OCI-LY3 (cell line): ENCODE data around the gene ZNF710.

Source experiments
- H2AFZ ChIP-seq: fragments of 200-600, 300-600 bp; shearing (Covaris generic); 2 replicates; pipeline ENCODE4 v1.6.0; 2014; ENCODE audit warnings: antibody characterized with exemption, low read depth, low read length
- H3K27ac ChIP-seq: fragments of 200-600, 300-600 bp; sonication (generic); 2 replicates; pipeline ENCODE4 v1.5.1; 2014; ENCODE audit warnings: mild to moderate bottlenecking, low read length, moderate library complexity, mixed read lengths
- H3K27me3 ChIP-seq: fragments of 200-600, 300-600 bp; sonication (generic); 2 replicates; pipeline ENCODE4 v1.6.1; 2014; ENCODE audit warnings: low read depth, low read length, mixed read lengths
- H3K36me3 ChIP-seq: fragments of 200-600, 300-600 bp; sonication (generic); replicated peaks from 2 replicates; pipeline ENCODE3; 2014; ENCODE audit warnings: low read depth, low read length, mixed read lengths
- H3K4me1 ChIP-seq: fragments of 300-600, 200-600 bp; sonication (generic); 2 replicates; pipeline ENCODE4 v1.6.1; 2014; ENCODE audit warnings: low read length, mixed read lengths
- H3K4me2 ChIP-seq: fragments of 200-600, 300-600 bp; sonication (generic); 2 replicates; pipeline ENCODE4 v1.6.1; 2014; ENCODE audit warnings: low read length, mixed read lengths
- H3K4me3 ChIP-seq: fragments of 300-600, 200-600 bp; sonication (generic); 2 replicates; pipeline ENCODE4 v1.5.1; 2014; ENCODE audit warnings: antibody characterized with exemption, mild to moderate bottlenecking, low read length, moderate library complexity
- H3K79me2 ChIP-seq: fragments of 300-600, 200-600 bp; shearing (Covaris generic); 2 replicates; pipeline ENCODE4 v1.6.1; 2014; ENCODE audit warnings: mild to moderate bottlenecking, low read length, mixed read lengths
- H3K9ac ChIP-seq: fragments of 300-600, 200-600 bp; shearing (Covaris generic); 2 replicates; pipeline ENCODE4 v1.6.0; 2014; ENCODE audit warnings: mild to moderate bottlenecking, low read length, moderate library complexity
- H3K9me3 ChIP-seq: fragments of 200-600, 300-600 bp; shearing (Covaris generic); 2 replicates; pipeline ENCODE4 v1.6.1; 2014; ENCODE audit warnings: low read length, mixed read lengths; ENCODE audit not compliant: insufficient read depth
- H4K20me1 ChIP-seq: fragments of 200-600, 300-600 bp; sonication (generic); 2 replicates; pipeline ENCODE4 v1.6.1; 2016; ENCODE audit warnings: low read length, mixed read lengths; ENCODE audit not compliant: insufficient read depth
- EZH2phosphoT487 ChIP-seq: fragments of 200-600 bp; shearing (Covaris generic); IDR thresholded peaks from 2 replicates; pipeline ENCODE4 v1.6.1; 2018; ENCODE audit warnings: antibody characterized with exemption, mixed run types, low read depth
- TF ChIP-seq, protein P1 (sequence below): fragments of 200-600, 300-600 bp; sonication (generic); IDR thresholded peaks from 2 replicates; pipeline ENCODE4 v1.5.1; 2014; ENCODE audit warnings: antibody characterized with exemption, low read length, low read depth

The ZNF710 gene

DNA sequence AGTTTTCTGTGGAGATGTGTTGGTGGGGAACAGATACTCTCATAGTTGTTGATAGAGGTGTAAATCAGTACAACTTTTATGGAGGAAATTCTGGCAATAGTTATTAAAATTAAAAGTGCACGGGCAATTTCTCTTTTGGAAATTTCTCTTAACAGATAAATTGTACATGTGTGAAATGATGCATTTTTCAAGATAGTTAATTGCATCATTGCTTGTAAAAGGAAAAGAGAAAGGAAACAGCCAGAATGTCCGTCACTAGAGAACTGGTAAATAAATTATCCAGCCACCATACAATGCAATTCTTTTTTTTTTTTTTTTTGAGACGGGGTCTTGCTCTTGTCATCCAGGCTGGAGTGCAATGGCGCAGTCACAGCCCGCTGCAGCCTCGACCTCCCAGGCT is 14.2 kb downstream of the ZNF710 start:
- H3K4me1 ChIP-seq, result no peaks in the 10 kb centered on the region
- no peak overlapping the region for H2AFZ ChIP-seq
- H3K79me2 ChIP-seq, result peaks cover 100% of the 10 kb centered on the region

DNA sequence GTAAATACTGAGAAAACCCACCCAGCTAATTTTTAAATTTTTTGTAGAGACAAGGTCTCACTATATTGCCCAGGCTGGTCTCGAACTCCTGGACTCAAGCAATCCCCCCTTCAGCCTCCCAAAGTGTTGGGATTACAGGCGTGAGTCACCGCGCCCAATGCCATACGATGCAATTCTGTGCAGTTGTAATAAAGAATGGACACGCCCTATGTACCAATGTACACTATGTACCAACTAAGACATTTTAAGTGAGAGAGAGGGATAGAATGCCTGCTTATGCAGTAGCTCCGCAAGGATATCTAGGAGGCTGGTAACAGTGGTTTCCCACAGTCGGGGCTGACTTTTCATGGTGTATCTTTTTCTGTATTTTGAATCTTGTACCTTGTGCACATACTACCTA is 14.6 kb downstream of the ZNF710 start:
- Histone ChIP-seq H3K4me2 (no peak overlapping the region), H3K36me3 (peaks cover 59% of the 10 kb centered on the region), H3K4me3 (no peak overlapping the region), H3K27ac (no peak overlapping the region), H3K27me3 (no peaks in the 10 kb centered on the region), H3K79me2 (peaks cover 100% of the 10 kb centered on the region), H2AFZ (no peak overlapping the region), H3K9me3 (peaks cover 10% of the 10 kb centered on the region; the same call in 1 of the 2 replicates), H4K20me1 (peaks cover 74% of the 10 kb centered on the region), H3K4me1 (no peaks in the 10 kb centered on the region), H3K9ac (no peak overlapping the region)
- TF ChIP-seq, protein P1, sequence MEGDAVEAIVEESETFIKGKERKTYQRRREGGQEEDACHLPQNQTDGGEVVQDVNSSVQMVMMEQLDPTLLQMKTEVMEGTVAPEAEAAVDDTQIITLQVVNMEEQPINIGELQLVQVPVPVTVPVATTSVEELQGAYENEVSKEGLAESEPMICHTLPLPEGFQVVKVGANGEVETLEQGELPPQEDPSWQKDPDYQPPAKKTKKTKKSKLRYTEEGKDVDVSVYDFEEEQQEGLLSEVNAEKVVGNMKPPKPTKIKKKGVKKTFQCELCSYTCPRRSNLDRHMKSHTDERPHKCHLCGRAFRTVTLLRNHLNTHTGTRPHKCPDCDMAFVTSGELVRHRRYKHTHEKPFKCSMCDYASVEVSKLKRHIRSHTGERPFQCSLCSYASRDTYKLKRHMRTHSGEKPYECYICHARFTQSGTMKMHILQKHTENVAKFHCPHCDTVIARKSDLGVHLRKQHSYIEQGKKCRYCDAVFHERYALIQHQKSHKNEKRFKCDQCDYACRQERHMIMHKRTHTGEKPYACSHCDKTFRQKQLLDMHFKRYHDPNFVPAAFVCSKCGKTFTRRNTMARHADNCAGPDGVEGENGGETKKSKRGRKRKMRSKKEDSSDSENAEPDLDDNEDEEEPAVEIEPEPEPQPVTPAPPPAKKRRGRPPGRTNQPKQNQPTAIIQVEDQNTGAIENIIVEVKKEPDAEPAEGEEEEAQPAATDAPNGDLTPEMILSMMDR, result no peak
- no peak for TF ChIP-seq EZH2phosphoT487

More for the DNA sequence above, 14.2 kb downstream of the ZNF710 start:
- H3K4me3 ChIP-seq, result no peak overlapping the region
- no peak overlapping the region for H3K4me2 ChIP-seq
- TF ChIP-seq, protein P1, result no peak
- TF ChIP-seq EZH2phosphoT487, result no peak
- H3K27me3 ChIP-seq, result no peaks in the 10 kb centered on the region
- H3K9ac ChIP-seq, result no peak overlapping the region
- peaks cover 10% of the 10 kb centered on the region; the same call in 1 of the 2 replicates for H3K9me3 ChIP-seq
- H3K27ac ChIP-seq, result no peak overlapping the region
- peaks cover 63% of the 10 kb centered on the region for H3K36me3 ChIP-seq
- H4K20me1 ChIP-seq, result peaks cover 70% of the 10 kb centered on the region

DNA sequence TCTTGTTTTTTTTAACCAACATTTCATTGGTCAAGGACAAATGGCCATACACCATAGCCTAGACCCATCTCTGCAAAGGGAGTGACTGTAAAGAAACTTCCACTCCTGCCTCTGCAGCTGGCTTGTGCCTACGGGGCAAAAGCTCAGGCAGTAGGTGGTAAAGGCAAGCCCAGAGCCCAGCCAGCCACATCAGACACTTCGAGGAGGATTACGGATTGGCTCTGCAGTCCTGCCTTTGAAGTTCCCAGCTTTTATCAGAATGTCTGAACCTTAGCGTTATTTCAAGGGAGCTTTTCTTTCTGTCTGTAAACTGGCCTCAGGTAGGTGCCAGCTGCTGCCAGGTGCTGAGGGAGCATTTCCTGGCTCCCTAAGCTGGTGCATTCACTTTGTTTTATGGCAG is 15.6 kb downstream of the ZNF710 start:
- H3K4me3 ChIP-seq, result no peak overlapping the region
- H3K27ac ChIP-seq, result no peak overlapping the region
- H3K36me3 ChIP-seq, result peaks cover 59% of the 10 kb centered on the region
- no peak overlapping the region for H2AFZ ChIP-seq
- H4K20me1 ChIP-seq, result peaks cover 82% of the 10 kb centered on the region
- no peaks in the 10 kb centered on the region for H3K4me1 ChIP-seq
- H3K27me3 ChIP-seq, result no peaks in the 10 kb centered on the region
- H3K4me2 ChIP-seq, result no peak overlapping the region
- H3K9me3 ChIP-seq, result peaks cover 2% of the 10 kb centered on the region; the same call in 1 of the 2 replicates
- no peak overlapping the region for H3K9ac ChIP-seq
- TF ChIP-seq, protein P1, result no peak
- TF ChIP-seq EZH2phosphoT487, result no peak
- H3K79me2 ChIP-seq, result peaks cover 100% of the 10 kb centered on the region

DNA sequence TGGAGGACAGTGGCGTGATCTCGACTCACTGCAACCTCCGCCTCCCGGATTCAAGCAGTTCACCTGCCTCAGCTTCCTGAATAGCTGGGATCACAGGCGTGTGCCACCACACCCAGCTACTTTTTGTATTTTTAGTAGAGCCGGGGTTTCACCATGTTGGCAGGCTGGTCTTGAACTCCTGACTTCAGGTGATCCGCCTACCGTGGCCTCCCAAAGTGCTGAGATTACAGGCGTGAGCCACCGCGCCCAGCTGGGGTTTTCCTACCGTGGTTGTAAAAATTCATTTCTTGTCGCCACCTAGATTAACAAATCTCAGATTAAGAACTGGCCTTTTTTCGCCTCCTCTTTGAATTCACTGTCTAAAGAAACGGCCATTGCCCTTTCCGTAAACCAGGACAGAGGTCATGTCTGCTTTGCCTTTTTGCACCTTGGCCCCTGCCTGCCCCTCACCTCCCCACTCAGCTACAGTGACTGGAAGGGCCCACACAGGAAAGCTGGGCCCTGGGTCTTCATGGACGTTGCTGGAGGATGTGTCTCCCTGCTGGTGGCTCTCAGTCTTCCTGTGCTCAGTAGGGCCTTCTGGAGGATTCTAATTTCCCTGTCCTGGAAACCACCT is 17.2 kb downstream of the ZNF710 start:
- H3K9ac ChIP-seq, result no peak overlapping the region
- H3K27ac ChIP-seq, result no peak overlapping the region
- H3K4me2 ChIP-seq, result no peak overlapping the region
- no peak overlapping the region for H3K4me3 ChIP-seq
- H3K27me3 ChIP-seq, result no peaks in the 10 kb centered on the region
- peaks cover 100% of the 10 kb centered on the region for H3K79me2 ChIP-seq
- peaks cover 84% of the 10 kb centered on the region for H4K20me1 ChIP-seq
- H3K36me3 ChIP-seq, result peaks cover 50% of the 10 kb centered on the region
- TF ChIP-seq EZH2phosphoT487, result no peak
- TF ChIP-seq, protein P1, result no peak
- no peak overlapping the region for H2AFZ ChIP-seq
- no peaks in the 10 kb centered on the region for H3K4me1 ChIP-seq
- H3K9me3 ChIP-seq, result no peaks in the 10 kb centered on the region
